H1 (cell line): ENCODE data around the gene HBQ1. TPM values are rescaled to one million over a fixed set of nuclear protein-coding genes. Genes with fewer than 3 reads are reported as not detected.

Source experiments
- CTCF ChIA-PET: fragments of 300-600 bp; sonication (Branson Sonifier 250); formaldehyde crosslinking; loops from one replicate; lab custom pipeline; 2021; ENCODE audit not compliant: partially characterized antibody; lab: Charles Lee
- POLR2A ChIA-PET: fragments of 300-600 bp; sonication (Branson Sonifier 250); formaldehyde crosslinking; loops from one replicate; lab custom pipeline; 2021; ENCODE audit warnings: inconsistent platforms; ENCODE audit not compliant: partially characterized antibody; lab: Charles Lee
- DNase-seq, 2 experiments: peaks; one replicate each; pipeline versions ENCODE4 v3.0.0 to v3.0.0-alpha.2; 2010 to 2022; ENCODE audit warnings: low spot score in 2 of 2, low read depth in 1 of 2, mixed read lengths in 1 of 2
- FAIRE-seq: peaks from 2 replicates; lab custom pipeline; 2011; peaks lifted over from hg19 to GRCh38; lab: Jason Lieb, UNC
- H2AFZ ChIP-seq: 2 replicates; pipeline ENCODE4 v1.8.1; 2012; ENCODE audit warnings: low read length, inconsistent platforms
- H2AK5ac ChIP-seq: 2 replicates; pipeline ENCODE4 v1.6.1; 2013; ENCODE audit warnings: low read depth, low read length
- H2BK120ac ChIP-seq: replicated peaks from 2 replicates; pipeline ENCODE3; 2013; ENCODE audit warnings: low read depth, low read length, inconsistent platforms
- H2BK12ac ChIP-seq: 2 replicates; pipeline ENCODE4 v1.6.1; 2013; ENCODE audit warnings: low read depth, low read length
- H2BK15ac ChIP-seq: 2 replicates; pipeline ENCODE4 v1.6.1; 2013; ENCODE audit warnings: low read length
- H2BK20ac ChIP-seq: 2 replicates; pipeline ENCODE4 v1.6.1; 2013; ENCODE audit warnings: low read length
- H2BK5ac ChIP-seq: 2 replicates; pipeline ENCODE4 v1.6.1; 2013; ENCODE audit warnings: low read depth, low read length
- H3K14ac ChIP-seq: 2 replicates; pipeline ENCODE4 v1.6.1; 2013; ENCODE audit warnings: inconsistent platforms; ENCODE audit not compliant: insufficient read length
- H3K18ac ChIP-seq: 2 replicates; pipeline ENCODE4 v1.6.1; 2013; ENCODE audit warnings: low read length; ENCODE audit errors: extremely low read depth
- H3K23ac ChIP-seq: 2 replicates; pipeline ENCODE4 v1.6.1; 2013; ENCODE audit warnings: inconsistent platforms; ENCODE audit not compliant: insufficient read length
- H3K23me2 ChIP-seq: 2 replicates; pipeline ENCODE4 v1.6.1; 2013; ENCODE audit warnings: low read depth, low read length
- H3K27ac ChIP-seq: 2 replicates; pipeline ENCODE4 v1.6.1; 2011; ENCODE audit warnings: low read depth, low read length, inconsistent platforms
- H3K27me3 ChIP-seq, 4 experiments: replicated peaks in 1 of 4; 1 replicate in 1 of 4; 2 replicates in 3 of 4; pipeline versions ENCODE4 v1.6.1 to v1.8.1; 2011 to 2013; ENCODE audit warnings: low read length in 3 of 4, mild to moderate bottlenecking in 3 of 4, inconsistent platforms in 2 of 4, mixed read lengths in 2 of 4, moderate library complexity in 1 of 4; ENCODE audit not compliant: control insufficient read depth in 3 of 4, insufficient read depth in 3 of 4; ENCODE audit errors: extremely low read depth in 1 of 4
- H3K36me3 ChIP-seq, 4 experiments: 2 replicates each; pipeline versions ENCODE4 v1.6.1 to v1.8.1; 2011 to 2013; ENCODE audit warnings: mild to moderate bottlenecking in 4 of 4, low read length in 3 of 4, moderate library complexity in 2 of 4, control low read depth in 1 of 4, inconsistent platforms in 1 of 4; ENCODE audit not compliant: insufficient read depth in 4 of 4, control insufficient read depth in 2 of 4
- H3K4ac ChIP-seq: replicated peaks from 2 replicates; pipeline ENCODE3; 2013; ENCODE audit warnings: low read length, low read depth, mixed read lengths, inconsistent platforms; ENCODE audit not compliant: insufficient read length
- H3K4me1 ChIP-seq, 4 experiments: replicated peaks in 1 of 4; 1 replicate in 1 of 4; 2 replicates in 3 of 4; pipeline versions ENCODE4 v1.6.1 to v1.8.1; 2011 to 2013; ENCODE audit warnings: low read length in 3 of 4, inconsistent platforms in 2 of 4, mixed read lengths in 1 of 4; ENCODE audit not compliant: insufficient read depth in 4 of 4, control insufficient read depth in 3 of 4
- H3K4me2 ChIP-seq, 2 experiments: 2 replicates each; pipeline versions ENCODE4 v1.6.1 to v1.8.1; 2011 to 2013; ENCODE audit warnings: low read depth in 2 of 2, low read length in 2 of 2, control low read depth in 1 of 2, inconsistent platforms in 1 of 2, mild to moderate bottlenecking in 1 of 2; ENCODE audit not compliant: insufficient read depth in 1 of 2
- H3K4me3 ChIP-seq, 4 experiments: fragments of 200-600, 300-600 bp in 1 of 4; sonication (generic), shearing (Covaris generic), sonication (Bioruptor Twin) in 1 of 4; 2 replicates each; pipeline versions ENCODE4 v1.5.1 to v1.8.1; 2011 to 2016; ENCODE audit warnings: low read length in 4 of 4, low read depth in 3 of 4, control low read depth in 2 of 4, inconsistent platforms in 2 of 4, mild to moderate bottlenecking in 2 of 4, mixed read lengths in 1 of 4, moderate library complexity in 1 of 4; ENCODE audit not compliant: insufficient read depth in 2 of 4; ENCODE audit errors: extremely low read depth in 1 of 4
- H3K56ac ChIP-seq: replicated peaks from 2 replicates; pipeline ENCODE3; 2013; ENCODE audit warnings: low read depth, mild to moderate bottlenecking, mixed read lengths, low read length, inconsistent platforms; ENCODE audit not compliant: insufficient read length
- H3K79me1 ChIP-seq: 2 replicates; pipeline ENCODE4 v1.6.1; 2013; ENCODE audit warnings: low read depth, low read length, control low read depth
- H3K79me2 ChIP-seq, 2 experiments: 2 replicates each; pipeline versions ENCODE4 v1.6.1 to v1.8.1; 2012 to 2013; ENCODE audit warnings: low read length in 2 of 2, mild to moderate bottlenecking in 2 of 2, inconsistent platforms in 1 of 2; ENCODE audit not compliant: insufficient read depth in 2 of 2, control insufficient read depth in 1 of 2
- H3K9ac ChIP-seq, 4 experiments: replicated peaks in 1 of 4; 1 replicate in 1 of 4; 2 replicates in 3 of 4; pipeline versions ENCODE4 v1.6.1 to v1.8.1; 2011 to 2013; ENCODE audit warnings: low read depth in 3 of 4, low read length in 3 of 4, control low read depth in 2 of 4, mild to moderate bottlenecking in 2 of 4, moderate library complexity in 2 of 4, inconsistent platforms in 1 of 4; ENCODE audit errors: extremely low read depth in 1 of 4
- H3K9me3 ChIP-seq, 2 experiments: 2 replicates each; pipeline versions ENCODE4 v1.6.1 to v1.8.1; 2012 to 2013; ENCODE audit warnings: mild to moderate bottlenecking in 2 of 2, moderate library complexity in 2 of 2, control low read depth in 1 of 2, inconsistent platforms in 1 of 2, low read depth in 1 of 2, low read length in 1 of 2, mixed read lengths in 1 of 2; ENCODE audit not compliant: insufficient read depth in 2 of 2
- H4K20me1 ChIP-seq, 2 experiments: replicated peaks in 1 of 2; 2 replicates each; pipeline versions ENCODE3 to v1.8.1; 2011 to 2013; ENCODE audit warnings: inconsistent platforms in 2 of 2, low read length in 2 of 2, mild to moderate bottlenecking in 1 of 2; ENCODE audit not compliant: insufficient read depth in 2 of 2, control insufficient read depth in 1 of 2
- H4K5ac ChIP-seq: 2 replicates; pipeline ENCODE4 v1.6.1; 2013; ENCODE audit warnings: low read length, low read depth, mixed read lengths, inconsistent platforms; ENCODE audit not compliant: insufficient read length
- H4K8ac ChIP-seq: 2 replicates; pipeline ENCODE4 v1.8.0; 2013; ENCODE audit warnings: mild to moderate bottlenecking, moderate library complexity, low read length, inconsistent platforms; ENCODE audit not compliant: insufficient read depth; ENCODE audit errors: extremely low read depth
- H4K91ac ChIP-seq: replicated peaks from 2 replicates; pipeline ENCODE3; 2013; ENCODE audit warnings: low read length, mixed read lengths, inconsistent platforms; ENCODE audit not compliant: insufficient read length
- BRCA1 ChIP-seq: IDR thresholded peaks from 2 replicates; pipeline ENCODE4 v1.6.1; 2012; ENCODE audit warnings: low read depth, low read length, improper control_type of control experiment
- CBX5 ChIP-seq: fragments of 300-800, 300-1000 bp; sonication (generic); IDR thresholded peaks from 2 replicates; pipeline ENCODE4 v1.7.1; 2016; ENCODE audit warnings: antibody characterized with exemption, low read length, low read depth
- CEBPB ChIP-seq: IDR thresholded peaks from 2 replicates; pipeline ENCODE4 v1.6.1; 2012; ENCODE audit warnings: low read depth, low read length
- RAD21 ChIP-seq, 2 experiments: IDR thresholded peaks in 1 of 2; conservative IDR thresholded peaks in 1 of 2; 2 replicates each; pipeline ENCODE4 v1.6.1; 2011; ENCODE audit warnings: low read depth in 2 of 2, low read length in 2 of 2, improper control_type of control experiment in 1 of 2, inconsistent platforms in 1 of 2, mild to moderate bottlenecking in 1 of 2, moderate library complexity in 1 of 2
- RBBP5 ChIP-seq: IDR thresholded peaks from 2 replicates; pipeline ENCODE4 v1.7.1; 2012; ENCODE audit warnings: low read depth, mild to moderate bottlenecking, inconsistent platforms, low read length, moderate library complexity, borderline replicate concordance
- WGBS, 2 experiments: shearing (Covaris generic) in 1 of 2; methylation state at CpG; one replicate each; pipeline versions ENCODE4 v1.1.6 to v1.1.7; 2013 to 2015; ENCODE audit warnings: low lambda C conversion rate in 2 of 2, mixed read lengths in 2 of 2, inconsistent platforms in 1 of 2, low coverage in 1 of 2, missing lambda C conversion rate in 1 of 2; ENCODE audit not compliant: insufficient replicate concordance in 2 of 2, insufficient coverage in 1 of 2, insufficient read length in 1 of 2; ENCODE audit errors: extremely low coverage in 1 of 2, missing lambda C conversion rate in 1 of 2; 5-methylcytosine and 5-hydroxymethylcytosine counted together
- polyA plus RNA-seq, 7 experiments: library from polyadenylated mRNA; depleted of rRNA in 3 of 7; stranded (reverse) in 5 of 7; unstranded in 2 of 7; fragments of >200 nt in 5 of 7; fragments of 200-250 nt in 2 of 7; gene quantifications; 1 replicate in 5 of 7; 2 replicates in 1 of 7; 4 replicates in 1 of 7; pipeline versions ENCODE4 v1.2.1 to v1.2.3, GENCODE V29; 2011 to 2013; ENCODE audit warnings: missing spikeins in 2 of 7, mixed read lengths in 2 of 7
- total RNA-seq: library from RNA; stranded (reverse); fragmentation: NEBNext Ultra II Directional; extraction: Animal tissue kit (Norgen Biotek cat#: 25700); gene quantifications from 2 replicates; pipeline ENCODE4 v1.2.1, GENCODE V29; 2021

Gene HBQ1
- total and polyA plus RNA-seq, 2 of the 8 experiments (the other 6 are each of a cell fraction or from before 2014, with no cell fraction given), result 2.9 to 17.1 TPM

DNA sequence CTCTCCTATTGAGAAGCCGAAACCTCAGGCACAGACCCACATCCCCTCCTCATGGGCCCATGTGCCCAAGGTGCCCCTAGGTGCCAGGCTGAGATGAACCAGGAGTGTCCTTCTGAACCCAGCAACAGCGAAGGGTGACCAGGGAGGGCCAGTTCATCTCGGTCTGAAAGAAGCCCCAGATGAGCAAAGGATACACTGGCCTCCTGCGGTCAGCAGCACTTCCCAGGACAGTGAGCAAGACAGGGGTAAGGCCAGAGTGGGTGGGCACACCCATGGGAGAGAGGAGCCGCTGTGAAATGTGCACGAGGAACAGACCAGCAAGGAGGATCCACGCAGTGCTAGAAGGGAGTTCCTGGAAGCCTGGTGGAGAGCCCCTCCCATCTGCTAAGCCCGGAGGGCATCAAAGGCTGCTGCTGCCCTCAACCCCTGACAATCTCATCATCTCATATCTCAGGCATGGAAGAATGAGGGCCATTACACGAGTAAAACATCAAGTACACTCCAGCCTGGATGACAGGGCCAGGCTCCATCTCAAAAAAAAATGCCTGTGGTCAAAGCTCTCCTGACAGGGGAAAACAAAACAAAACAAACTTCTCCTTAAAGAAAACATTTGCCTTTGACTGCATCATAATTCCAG lies 31.1 kb upstream of the HBQ1 start:
- H2AK5ac ChIP-seq, result no peak overlapping the region
- no peak for FAIRE-seq
- WGBS, 2 experiments, result 83% methylated on average over 9 of the region's 9 CpGs; no CpG with 5 or more reads in 1 of the 2 experiments
- no peak overlapping the region for H2BK12ac ChIP-seq
- no peak overlapping the region for H3K27ac ChIP-seq
- peaks cover 0 to 11% (median 7%) of the 10 kb centered on the region in 4 experiments; a peak in 6 of 7 replicates for H3K27me3 ChIP-seq
- H4K5ac ChIP-seq, result no peak overlapping the region
- H2BK5ac ChIP-seq, result no peak overlapping the region
- no peaks in the 10 kb centered on the region for H4K20me1 ChIP-seq
- no peak overlapping the region for H3K23ac ChIP-seq
- H3K79me1 ChIP-seq, result no peaks in the 10 kb centered on the region
- 0 out of 7 replicates have a peak overlapping the region, but pooled peaks of 1 of the 4 experiments have one; percentile 40 for H3K9ac ChIP-seq
- H3K18ac ChIP-seq, result no peak overlapping the region
- no peak overlapping the region for H4K91ac ChIP-seq
- no peaks in the 10 kb centered on the region for H3K79me2 ChIP-seq
- no peak overlapping the region for H3K4me3 ChIP-seq
- H3K4me2 ChIP-seq, result no peak overlapping the region
- H3K4ac ChIP-seq, result no peak overlapping the region
- H3K23me2 ChIP-seq, result no peaks in the 10 kb centered on the region
- ChIA-PET CTCF (interaction anchor here (0.9 to 3.1 kb wide), 2 partner anchors 32 to 33 kb away, joined by 3 to 18 read pairs; no protein-coding TSS in a partner anchor), POLR2A (interaction anchor here (1.2 kb wide), 1 partner anchor 31 kb away, joined by 3 read pairs; no protein-coding TSS in a partner anchor)
- no peak overlapping the region for H4K8ac ChIP-seq
- no peak overlapping the region for H2BK120ac ChIP-seq
- no peak overlapping the region for H3K14ac ChIP-seq
- H3K9me3 ChIP-seq, result no peaks in the 10 kb centered on the region
- no peaks in the 10 kb centered on the region for H3K4me1 ChIP-seq
- H2BK20ac ChIP-seq, result no peak overlapping the region
- no peak overlapping the region for H3K56ac ChIP-seq
- H3K36me3 ChIP-seq, result no peaks in the 10 kb centered on the region
- DNase-seq, result no peak
- no peak overlapping the region for H2AFZ ChIP-seq
- H2BK15ac ChIP-seq, result no peak overlapping the region
- no peak for TF ChIP-seq CBX5
- no peak for TF ChIP-seq BRCA1
- TF ChIP-seq CEBPB, result no peak
- TF ChIP-seq RAD21 (IDR thresholded peaks at IDR 0.05 in 1 of 2, conservative IDR thresholded peaks at IDR 0.05 in 1 of 2; ENCODE audit: low read depth in 2 of 2, low read length in 2 of 2), result no peak
- no peak for TF ChIP-seq RBBP5
